Mesenchymal stem cell (in vitro differentiated cells and primary cell): ENCODE measurements around the gene CDON.

Source experiments
- DNase-seq: peaks from one replicate; pipeline ENCODE4 v3.0.0-alpha.2; 2013
- H2AFZ ChIP-seq: one replicate; pipeline ENCODE4 v1.6.1; 2013; ENCODE audit warnings: low read depth, mild to moderate bottlenecking, control low read depth, inconsistent platforms, low read length, moderate library complexity
- H2AK5ac ChIP-seq: 2 replicates; pipeline ENCODE4 v1.6.1; 2013; ENCODE audit warnings: low read length, moderate library complexity, mild to moderate bottlenecking, inconsistent platforms; ENCODE audit not compliant: severe bottlenecking
- H2BK120ac ChIP-seq: one replicate; pipeline ENCODE4 v1.6.1; 2013; ENCODE audit warnings: low read depth, mild to moderate bottlenecking, inconsistent platforms, low read length, moderate library complexity
- H2BK12ac ChIP-seq, 2 experiments: one replicate each; pipeline ENCODE4 v1.6.1; 2013; ENCODE audit warnings: inconsistent platforms in 2 of 2, low read length in 2 of 2, mild to moderate bottlenecking in 2 of 2, moderate library complexity in 2 of 2, control low read depth in 1 of 2
- H2BK15ac ChIP-seq: one replicate; pipeline ENCODE4 v1.6.1; 2013; ENCODE audit warnings: mild to moderate bottlenecking, low read depth, inconsistent platforms; ENCODE audit not compliant: poor library complexity, severe bottlenecking
- H2BK5ac ChIP-seq: 2 replicates; pipeline ENCODE4 v1.6.1; 2013; ENCODE audit warnings: low read depth, mild to moderate bottlenecking, low read length, control low read depth, inconsistent platforms; ENCODE audit not compliant: poor library complexity, severe bottlenecking
- H3K14ac ChIP-seq, 2 experiments: one replicate each; pipeline ENCODE4 v1.6.1; 2013; ENCODE audit warnings: inconsistent platforms in 2 of 2, low read length in 2 of 2, control low read depth in 1 of 2, mild to moderate bottlenecking in 1 of 2, moderate library complexity in 1 of 2
- H3K18ac ChIP-seq, 2 experiments: one replicate each; pipeline ENCODE4 v1.6.1; 2013; ENCODE audit warnings: inconsistent platforms in 2 of 2, low read length in 2 of 2, control low read depth in 1 of 2, low read depth in 1 of 2, mild to moderate bottlenecking in 1 of 2
- H3K23ac ChIP-seq, 2 experiments: one replicate each; pipeline ENCODE4 v1.6.1; 2013; ENCODE audit warnings: inconsistent platforms in 2 of 2, low read length in 2 of 2, mild to moderate bottlenecking in 2 of 2, moderate library complexity in 2 of 2, control low read depth in 1 of 2
- H3K27ac ChIP-seq: 2 replicates; pipeline ENCODE4 v1.5.1; 2013; ENCODE audit warnings: mild to moderate bottlenecking, moderate library complexity, low read length, control low read depth, inconsistent platforms; ENCODE audit not compliant: poor library complexity, severe bottlenecking
- H3K27me3 ChIP-seq, 2 experiments: 2 replicates each; pipeline versions ENCODE4 v1.6.1 to v1.7.0; 2013; ENCODE audit warnings: low read length in 2 of 2, mild to moderate bottlenecking in 2 of 2, moderate library complexity in 2 of 2, control low read depth in 1 of 2, inconsistent platforms in 1 of 2; ENCODE audit not compliant: control insufficient read depth in 1 of 2, insufficient read depth in 1 of 2
- H3K36me3 ChIP-seq, 2 experiments: 2 replicates each; pipeline versions ENCODE4 v1.6.1 to v1.7.0; 2013; ENCODE audit warnings: low read length in 2 of 2, control low read depth in 1 of 2, inconsistent platforms in 1 of 2, low read depth in 1 of 2, mild to moderate bottlenecking in 1 of 2; ENCODE audit not compliant: insufficient read depth in 2 of 2, control insufficient read depth in 1 of 2
- H3K4ac ChIP-seq, 2 experiments: one replicate each; pipeline ENCODE4 v1.6.1; 2013; ENCODE audit warnings: inconsistent platforms in 2 of 2, low read length in 2 of 2, mild to moderate bottlenecking in 2 of 2, moderate library complexity in 2 of 2, control low read depth in 1 of 2, low read depth in 1 of 2
- H3K4me1 ChIP-seq: 2 replicates; pipeline ENCODE4 v1.6.1; 2013; ENCODE audit warnings: low read depth, low read length, control low read depth; ENCODE audit not compliant: control insufficient read depth, insufficient read depth
- H3K4me2 ChIP-seq: 2 replicates; pipeline ENCODE4 v1.6.1; 2013; ENCODE audit warnings: low read length, mild to moderate bottlenecking, inconsistent platforms; ENCODE audit not compliant: poor library complexity, severe bottlenecking
- H3K4me3 ChIP-seq, 2 experiments: 2 replicates each; pipeline versions ENCODE4 v1.5.1 to v1.7.0; 2013; ENCODE audit warnings: low read length in 2 of 2, mild to moderate bottlenecking in 2 of 2, control low read depth in 1 of 2, low read depth in 1 of 2; ENCODE audit not compliant: insufficient read depth in 1 of 2
- H3K79me1 ChIP-seq: replicated peaks from 2 replicates; pipeline ENCODE4 v1.6.1; 2013; ENCODE audit warnings: mild to moderate bottlenecking, control low read depth, low read length, inconsistent platforms; ENCODE audit not compliant: poor library complexity, severe bottlenecking
- H3K9ac ChIP-seq: 2 replicates; pipeline ENCODE4 v1.7.0; 2013; ENCODE audit warnings: mild to moderate bottlenecking, low read length, moderate library complexity
- H3K9me3 ChIP-seq: 2 replicates; pipeline ENCODE4 v1.7.0; 2013; ENCODE audit warnings: mild to moderate bottlenecking, low read length; ENCODE audit not compliant: control insufficient read depth
- H4K8ac ChIP-seq: one replicate; pipeline ENCODE4 v1.6.1; 2013; ENCODE audit warnings: inconsistent platforms, mild to moderate bottlenecking, low read length, moderate library complexity
- H4K91ac ChIP-seq: one replicate; pipeline ENCODE4 v1.6.1; 2013; ENCODE audit warnings: mild to moderate bottlenecking, low read length, inconsistent platforms
- WGBS: methylation state at CpG from one replicate; pipeline ENCODE4 v1.1.7; 2013; ENCODE audit warnings: mixed read lengths; 5-methylcytosine and 5-hydroxymethylcytosine counted together

CDON gene

DNA sequence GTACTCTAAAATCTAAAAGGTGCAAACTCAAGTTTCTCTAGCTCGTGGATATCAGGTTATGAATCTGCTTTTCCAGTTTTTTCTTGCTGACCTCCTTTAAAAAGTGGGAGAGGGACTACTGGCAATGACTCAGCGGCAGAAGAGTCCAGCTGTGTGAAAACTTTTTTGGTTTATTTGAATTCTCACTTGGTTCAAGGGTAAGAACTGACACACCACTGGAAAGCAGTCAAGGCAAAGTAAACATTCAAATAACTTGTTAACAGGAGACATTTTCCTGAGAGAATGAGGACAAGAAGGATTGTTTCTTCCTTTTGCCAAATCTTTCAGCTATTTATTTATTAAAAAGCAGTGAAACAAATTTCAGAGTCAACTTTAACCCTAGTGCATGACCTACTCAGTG is 36.1 kb downstream of the CDON start:
- no peak overlapping the region for H4K8ac ChIP-seq
- H3K4me1 ChIP-seq: no peaks in the 10 kb centered on the region
- no peak overlapping the region for H2AFZ ChIP-seq
- 18% methylated on average over 2 of the region's 2 CpGs for WGBS
- H3K14ac ChIP-seq: no peak overlapping the region
- peaks cover 0 to 27% of the 10 kb centered on the region in 2 experiments for H3K36me3 ChIP-seq
- H2BK5ac ChIP-seq: no peak overlapping the region
- no peak for DNase-seq
- no peak overlapping the region for H3K4me3 ChIP-seq
- no peak overlapping the region for H3K4me2 ChIP-seq
- peak overlapping the region; percentile 18 for H3K9ac ChIP-seq
- H2BK120ac ChIP-seq: no peak overlapping the region
- H3K18ac ChIP-seq: no peak overlapping the region
- H3K9me3 ChIP-seq: no peaks in the 10 kb centered on the region
- H3K27ac ChIP-seq: no peak overlapping the region
- H2BK12ac ChIP-seq: no peak overlapping the region
- no peak overlapping the region for H3K23ac ChIP-seq
- H3K27me3 ChIP-seq: no peaks in the 10 kb centered on the region
- H3K4ac ChIP-seq: no peak overlapping the region
- H3K79me1 ChIP-seq: no peaks in the 10 kb centered on the region
- H4K91ac ChIP-seq: no peak overlapping the region
- no peak overlapping the region for H2AK5ac ChIP-seq
- no peak overlapping the region for H2BK15ac ChIP-seq

DNA sequence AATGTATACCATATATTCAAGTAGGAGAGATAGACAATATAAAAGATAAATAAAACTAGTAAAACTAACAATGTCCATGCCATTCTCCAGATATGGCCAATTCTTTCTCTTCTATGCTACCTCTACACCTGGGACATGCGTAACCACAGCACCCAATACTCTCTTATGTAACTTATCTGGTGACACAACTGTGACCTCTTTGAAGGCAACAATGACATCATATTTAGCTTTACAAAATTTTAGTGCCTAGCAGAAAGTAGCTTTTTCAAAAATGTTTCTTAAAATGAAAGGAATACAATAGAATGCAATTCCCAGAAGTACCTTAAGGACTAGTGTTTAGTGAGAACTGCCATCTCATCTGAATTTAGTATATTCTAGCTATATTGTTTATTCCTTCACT is 36.8 kb downstream of the CDON start:
- H3K36me3 ChIP-seq: peaks cover 0 to 29% of the 10 kb centered on the region in 2 experiments
- H3K9me3 ChIP-seq: no peaks in the 10 kb centered on the region
- H2AK5ac ChIP-seq: no peak overlapping the region
- no peaks in the 10 kb centered on the region for H3K4me1 ChIP-seq
- H3K4me2 ChIP-seq: no peak overlapping the region
- H3K9ac ChIP-seq: no peak overlapping the region
- no peak overlapping the region for H3K27ac ChIP-seq
- no peak overlapping the region for H3K4ac ChIP-seq
- H3K4me3 ChIP-seq: no peak overlapping the region
- H2BK12ac ChIP-seq: no peak overlapping the region
- H4K8ac ChIP-seq: no peak overlapping the region
- DNase-seq: no peak
- no peak overlapping the region for H2AFZ ChIP-seq
- H3K18ac ChIP-seq: no peak overlapping the region
- H2BK15ac ChIP-seq: no peak overlapping the region
- H3K14ac ChIP-seq: no peak overlapping the region
- H3K27me3 ChIP-seq: no peaks in the 10 kb centered on the region
- no peak overlapping the region for H3K23ac ChIP-seq
- WGBS: 86% methylated on average over 1 of the region's 1 CpG
- H2BK120ac ChIP-seq: no peak overlapping the region
- H2BK5ac ChIP-seq: no peak overlapping the region
- H3K79me1 ChIP-seq: no peaks in the 10 kb centered on the region
- H4K91ac ChIP-seq: no peak overlapping the region

DNA sequence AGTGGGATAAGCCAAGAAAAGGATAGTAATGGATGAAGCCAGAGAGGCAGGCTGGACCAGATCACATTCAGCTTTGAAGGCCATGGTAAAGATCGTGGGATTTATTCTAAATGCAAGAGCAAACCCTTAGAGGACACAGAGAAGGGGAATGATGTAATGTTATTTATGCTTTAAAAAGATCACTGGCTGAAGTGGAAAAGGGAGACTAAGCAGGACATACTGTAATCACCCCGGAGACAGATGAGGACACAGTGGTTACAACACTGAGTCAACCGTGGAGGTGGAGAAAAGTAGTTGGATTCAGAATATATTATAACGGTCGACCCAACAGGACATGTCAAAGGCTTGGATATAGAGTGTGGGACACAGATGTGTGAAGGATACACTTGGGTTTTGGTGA is 38.5 kb downstream of the CDON start:
- H3K4me3 ChIP-seq: peak overlapping the region in 1 of 2 experiments; percentile 12
- H3K9me3 ChIP-seq: no peaks in the 10 kb centered on the region
- H3K4me1 ChIP-seq: no peaks in the 10 kb centered on the region
- no peak overlapping the region for H3K27ac ChIP-seq
- H3K4me2 ChIP-seq: no peak overlapping the region
- H3K14ac ChIP-seq: no peak overlapping the region
- no peaks in the 10 kb centered on the region for H3K79me1 ChIP-seq
- no peak overlapping the region for H2AK5ac ChIP-seq
- peak; percentile 34 for DNase-seq
- no peak overlapping the region for H4K8ac ChIP-seq
- H3K4ac ChIP-seq: no peak overlapping the region
- no peak overlapping the region for H2BK12ac ChIP-seq
- H3K23ac ChIP-seq: no peak overlapping the region
- H2BK120ac ChIP-seq: no peak overlapping the region
- WGBS: 68% methylated on average over 5 of the region's 5 CpGs
- peaks cover 0 to 46% of the 10 kb centered on the region in 2 experiments for H3K36me3 ChIP-seq
- H3K9ac ChIP-seq: no peak overlapping the region
- no peak overlapping the region for H3K18ac ChIP-seq
- H3K27me3 ChIP-seq: no peaks in the 10 kb centered on the region
- no peak overlapping the region for H2AFZ ChIP-seq
- no peak overlapping the region for H2BK5ac ChIP-seq
- H2BK15ac ChIP-seq: no peak overlapping the region
- H4K91ac ChIP-seq: no peak overlapping the region

DNA sequence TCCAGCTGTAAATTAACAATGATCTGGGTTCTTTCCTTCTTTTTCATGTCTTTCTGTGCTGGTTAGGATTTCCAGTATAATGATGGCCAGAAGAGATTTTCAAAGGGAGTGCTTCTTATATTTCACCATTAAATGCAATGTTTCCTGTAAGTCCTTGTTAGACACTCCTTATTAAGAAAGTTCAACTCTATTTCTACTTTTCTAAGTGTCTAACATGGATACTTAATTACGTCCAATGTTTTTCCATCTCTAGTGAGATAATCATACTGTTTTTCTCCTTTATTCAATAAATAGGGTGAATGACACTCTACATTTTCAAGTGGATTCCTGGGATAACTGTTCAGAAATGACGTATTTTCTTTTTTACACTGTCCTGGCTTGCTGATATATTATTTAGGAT is 49.8 kb downstream of the CDON start:
- Histone ChIP-seq H3K36me3 (peaks cover 3 to 98% of the 10 kb centered on the region in 2 experiments), H2BK120ac (no peak overlapping the region), H3K4me3 (no peak overlapping the region), H3K27ac (no peak overlapping the region), H4K8ac (no peak overlapping the region), H2BK15ac (no peak overlapping the region), H3K4me1 (no peaks in the 10 kb centered on the region), H3K4ac (no peak overlapping the region), H3K18ac (no peak overlapping the region), H3K23ac (no peak overlapping the region), H3K4me2 (no peak overlapping the region), H3K27me3 (peaks cover 0 to 4% of the 10 kb centered on the region in 2 experiments), H3K79me1 (no peaks in the 10 kb centered on the region), H3K14ac (no peak overlapping the region), H2BK12ac (no peak overlapping the region), H4K91ac (no peak overlapping the region), H2AFZ (no peak overlapping the region), H3K9me3 (no peaks in the 10 kb centered on the region), H2BK5ac (no peak overlapping the region), H2AK5ac (no peak overlapping the region), H3K9ac (no peak overlapping the region)
- DNase-seq: no peak
- no CpG with 5 or more reads among the region's 2 CpGs for WGBS
